T-cell (primary cell): ENCODE results near the gene CTSS. TPM values are rescaled to one million over a fixed set of nuclear protein-coding genes. Genes with fewer than 3 reads are reported as not detected.
"Not testable (repeated sequence)": the region's sequence is repeated elsewhere in the genome, so short reads cannot be mapped to it uniquely, and the experiment has no call there.

Experiments
- ATAC-seq, 4 experiments: fragments of 200-7000 bp in 3 of 4; fragments of 150-1000 bp in 1 of 4; cut with Tn5 transposase; replicated peaks in 1 of 4; 1 replicate in 3 of 4; 2 replicates in 1 of 4; pipeline ENCODE4 v1.10.0; 2021; ENCODE audit warnings: moderate library complexity in 3 of 4, mild to moderate bottlenecking in 2 of 4, moderate number of reproducible peaks in 1 of 4
- CTCF ChIA-PET, 2 donors: fragments of 300-600 bp; sonication (Branson Sonifier 250); formaldehyde crosslinking; loops; one replicate each; lab custom pipeline; 2022; ENCODE audit warnings: antibody characterized with exemption in 2 of 2; lab: Charles Lee
- POLR2A ChIA-PET, 2 donors: fragments of 300-600 bp; sonication (Branson Sonifier 250); formaldehyde crosslinking; loops; one replicate each; lab custom pipeline; 2022; ENCODE audit warnings: antibody characterized with exemption in 2 of 2; lab: Charles Lee
- DNase-seq, 35 experiments: peaks; one replicate each; pipeline versions ENCODE4 v3.0.0 to v3.0.0-alpha.2; 2013 to 2023
- H3K27ac ChIP-seq: one replicate; pipeline ENCODE4 v1.5.1; 2013; ENCODE audit warnings: low read length
- H3K27me3 ChIP-seq, 2 experiments: replicated peaks in 1 of 2; 1 replicate in 1 of 2; 2 replicates in 1 of 2; pipeline versions ENCODE4 v1.6.1 to v1.7.0; 2013; ENCODE audit warnings: low read length in 1 of 2, mixed read lengths in 1 of 2; ENCODE audit not compliant: control insufficient read depth in 2 of 2, insufficient read depth in 2 of 2; ENCODE audit errors: extremely low read depth in 1 of 2
- H3K36me3 ChIP-seq, 2 donors: 1 replicate in 1 of 2; 2 replicates in 1 of 2; pipeline versions ENCODE4 v1.6.1 to v1.7.0; 2013; ENCODE audit warnings: low read length in 1 of 2; ENCODE audit not compliant: control insufficient read depth in 2 of 2, insufficient read depth in 1 of 2; ENCODE audit errors: extremely low read depth in 1 of 2
- H3K4me1 ChIP-seq, 2 experiments: 1 replicate in 1 of 2; 2 replicates in 1 of 2; pipeline versions ENCODE4 v1.6.1 to v1.7.0; 2013; ENCODE audit warnings: low read length in 2 of 2, mixed read lengths in 1 of 2; ENCODE audit not compliant: insufficient read depth in 2 of 2, control insufficient read depth in 1 of 2; ENCODE audit errors: extremely low read depth in 1 of 2
- H3K4me3 ChIP-seq, 2 donors: 1 replicate in 1 of 2; 2 replicates in 1 of 2; pipeline versions ENCODE4 v1.5.1 to v1.7.0; 2013; ENCODE audit warnings: mild to moderate bottlenecking in 2 of 2, low read length in 1 of 2, moderate library complexity in 1 of 2; ENCODE audit not compliant: control insufficient read depth in 1 of 2; ENCODE audit errors: extremely low read depth in 1 of 2
- H3K9me3 ChIP-seq: 2 replicates; pipeline ENCODE4 v1.7.0; 2013
- H3K27ac Mint-ChIP-seq, 2 donors: one replicate each; pipeline ENCODE4 v1.8.0; 2020 to 2021; ENCODE audit warnings: mild to moderate bottlenecking in 2 of 2, mixed read lengths in 2 of 2
- H3K27me3 Mint-ChIP-seq, 2 donors: one replicate each; pipeline ENCODE4 v1.8.0; 2021 to 2022; ENCODE audit warnings: mixed read lengths in 2 of 2
- H3K36me3 Mint-ChIP-seq: one replicate; pipeline ENCODE4 v1.8.0; 2021; ENCODE audit warnings: mixed read lengths
- H3K4me1 Mint-ChIP-seq, 3 donors: one replicate each; pipeline ENCODE4 v1.8.0; 2020 to 2022; ENCODE audit warnings: mixed read lengths in 3 of 3, mild to moderate bottlenecking in 1 of 3
- H3K4me3 Mint-ChIP-seq, 3 donors: one replicate each; pipeline ENCODE4 v1.8.0; 2020 to 2022; ENCODE audit warnings: mild to moderate bottlenecking in 3 of 3, mixed read lengths in 3 of 3, moderate library complexity in 3 of 3
- H3K9me3 Mint-ChIP-seq, 3 donors: one replicate each; pipeline ENCODE4 v1.8.0; 2020 to 2022; ENCODE audit warnings: mixed read lengths in 3 of 3
- WGBS: methylation state at CpG from one replicate; pipeline ENCODE4 v1.1.5; 2013; ENCODE audit warnings: missing lambda C conversion rate; ENCODE audit not compliant: insufficient coverage; 5-methylcytosine and 5-hydroxymethylcytosine counted together
- total RNA-seq, 35 experiments: library from RNA in 6 of 35; stranded (reverse) in 6 of 35; fragments of 120-200 nt in 1 of 35; gene quantifications; one replicate each; pipeline versions ENCODE4 v1.2.1 to v1.2.4 and lab custom pipeline; 2013 to 2026

Gene CTSS
- total RNA-seq, 5 donors from 2014 or later (not counting 1 experiment from before 2014, with no cell fraction given), result 72.4 to 94.7 (median 92.9) TPM

DNA sequence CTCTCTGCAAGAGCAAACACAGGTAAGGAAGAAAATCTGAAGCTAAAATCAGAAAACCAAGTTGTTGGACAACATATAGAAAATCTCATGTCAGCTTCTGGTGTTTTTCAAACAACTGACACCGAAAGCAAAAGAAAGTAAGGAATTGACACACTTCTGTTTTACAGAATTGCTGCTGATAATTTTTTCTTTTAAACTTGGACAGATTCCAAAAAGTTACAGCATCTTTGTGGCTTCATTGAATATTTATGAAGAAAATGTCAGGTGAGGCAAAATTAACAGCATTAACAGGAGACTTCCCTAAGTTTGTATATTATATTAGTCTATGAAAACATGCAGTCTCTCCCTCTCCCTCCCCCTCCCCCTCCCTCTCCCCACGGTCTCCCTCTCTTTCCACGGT is 14.9 kb upstream of the CTSS start:
- ATAC-seq, result no peak

DNA sequence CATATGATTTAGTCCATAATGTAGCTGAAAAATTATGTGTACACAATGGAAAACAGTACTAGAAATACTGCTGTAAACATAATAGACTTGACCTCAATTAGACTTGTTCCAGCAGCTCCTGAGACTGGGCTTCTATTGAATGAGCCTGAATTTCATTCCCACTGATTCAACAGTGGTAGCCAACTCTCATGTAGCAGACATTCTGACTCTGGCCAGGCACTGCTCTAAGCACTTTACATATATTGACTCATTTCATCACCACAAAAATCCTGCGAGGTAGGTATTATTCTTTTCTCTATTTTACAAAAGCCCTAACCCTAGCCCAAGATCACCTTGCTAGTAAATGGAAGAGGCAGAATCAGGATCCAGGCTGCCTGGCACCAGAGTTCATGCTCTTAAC is 12.8 kb upstream of the CTSS start:
- ATAC-seq (no peak), DNase-seq (no peak)
- Mint-ChIP-seq H3K4me3 (no peak overlapping the region), H3K36me3 (no peaks in the 10 kb centered on the region), H3K9me3 (no peaks in the 10 kb centered on the region), H3K27ac (no peak overlapping the region), H3K27me3 (no peaks in the 10 kb centered on the region), H3K4me1 (peaks cover 6 to 9% (median 9%) of the 10 kb centered on the region in 3 donors)
- no peaks in the 10 kb centered on the region for H3K36me3 ChIP-seq
- H3K27me3 ChIP-seq, result peaks cover 0 to 4% of the 10 kb centered on the region in 2 experiments
- H3K4me1 ChIP-seq, result no peaks in the 10 kb centered on the region
- no peaks in the 10 kb centered on the region for H3K9me3 ChIP-seq
- POLR2A ChIA-PET, result no interaction called here
- no peak overlapping the region for H3K4me3 ChIP-seq
- CTCF ChIA-PET, result interaction anchor here in 1 of 2 donors (0.5 kb wide), 1 partner anchor 8 kb away, joined by 3 read pairs; no protein-coding TSS in a partner anchor
- no CpG with 5 or more reads among the region's 1 CpG for WGBS
- no peak overlapping the region for H3K27ac ChIP-seq

More for the DNA sequence above, 14.9 kb upstream of the CTSS start:
- Mint-ChIP-seq H3K27me3 (no peaks in the 10 kb centered on the region), H3K27ac (no peak overlapping the region), H3K36me3 (no peaks in the 10 kb centered on the region), H3K4me3 (no peak overlapping the region), H3K9me3 (no peaks in the 10 kb centered on the region), H3K4me1 (peaks cover 6 to 9% (median 9%) of the 10 kb centered on the region in 3 donors)
- no peaks in the 10 kb centered on the region for H3K36me3 ChIP-seq
- no peak for DNase-seq
- no peaks in the 10 kb centered on the region for H3K4me1 ChIP-seq
- H3K27ac ChIP-seq, result no peak overlapping the region
- no peak overlapping the region for H3K4me3 ChIP-seq
- ChIA-PET CTCF (no interaction called here), POLR2A (no interaction called here)
- no peaks in the 10 kb centered on the region for H3K9me3 ChIP-seq
- H3K27me3 ChIP-seq, result no peaks in the 10 kb centered on the region
- 100% methylated on average over 1 of the region's 3 CpGs for WGBS

DNA sequence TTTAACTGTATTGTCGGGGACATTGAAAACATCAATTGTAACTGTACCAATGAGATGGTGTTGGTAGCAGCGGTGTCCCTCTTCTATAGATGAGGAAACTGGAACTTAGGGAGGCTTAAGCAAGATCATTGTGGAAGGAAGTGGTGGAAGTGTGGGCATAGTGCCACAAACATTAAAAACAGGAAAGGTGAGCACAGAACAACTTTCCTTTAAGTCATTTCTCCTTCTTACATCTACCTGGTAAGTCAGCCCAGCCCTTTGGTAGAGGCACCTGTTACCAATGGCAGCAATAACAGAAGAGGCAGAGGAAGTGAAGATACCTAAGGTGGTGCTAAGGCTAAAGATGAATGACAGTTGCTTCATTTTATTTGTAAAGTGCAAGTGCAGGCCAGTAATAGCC is 12.0 kb upstream of the CTSS start:
- WGBS, result 88% methylated on average over 1 of the region's 2 CpGs
- Histone ChIP-seq H3K36me3 (no peaks in the 10 kb centered on the region), H3K4me3 (no peak overlapping the region), H3K9me3 (no peaks in the 10 kb centered on the region), H3K27me3 (peaks cover 0 to 4% of the 10 kb centered on the region in 2 experiments), H3K27ac (no peak overlapping the region), H3K4me1 (no peaks in the 10 kb centered on the region)
- no peaks in the 10 kb centered on the region for H3K9me3 Mint-ChIP-seq
- ATAC-seq, result no peak
- POLR2A ChIA-PET, result interaction anchor here in 1 of 2 donors (0.6 kb wide), 1 partner anchor 1186 kb away, joined by 3 read pairs; no protein-coding TSS in a partner anchor
- peaks cover 6 to 9% (median 9%) of the 10 kb centered on the region in 3 donors for H3K4me1 Mint-ChIP-seq
- no peak for DNase-seq
- no peaks in the 10 kb centered on the region for H3K27me3 Mint-ChIP-seq
- CTCF ChIA-PET, result no interaction called here
- no peak overlapping the region for H3K4me3 Mint-ChIP-seq
- no peak overlapping the region for H3K27ac Mint-ChIP-seq
- no peaks in the 10 kb centered on the region for H3K36me3 Mint-ChIP-seq

DNA sequence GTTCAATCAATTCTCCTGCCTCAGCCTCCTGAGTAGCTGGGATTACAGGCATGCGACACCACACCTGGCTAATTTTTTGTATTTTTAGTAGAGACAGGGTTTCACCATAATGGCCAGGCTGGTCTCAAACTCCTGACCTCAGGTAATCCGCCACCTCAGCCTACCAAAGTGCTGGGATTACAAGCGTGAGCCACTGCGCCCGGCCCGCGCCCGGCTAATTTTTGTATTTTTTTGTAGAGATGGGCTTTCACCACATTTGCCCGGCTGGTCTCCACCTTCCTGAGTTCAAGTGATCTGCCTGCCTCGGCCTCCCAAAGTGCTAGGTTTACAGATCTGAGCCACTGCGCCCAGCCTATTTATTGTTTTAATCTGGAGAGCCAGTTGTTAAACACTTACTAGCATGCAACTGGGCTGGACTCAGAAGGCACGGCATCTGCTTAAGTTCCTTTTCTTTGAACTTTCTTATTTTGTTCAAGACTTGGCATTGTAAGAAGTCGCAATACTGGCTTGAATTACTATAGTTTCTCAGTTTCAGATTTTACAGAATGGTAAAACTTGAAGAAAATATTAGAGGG is 10.4 kb upstream of the CTSS start:
- H3K4me1 ChIP-seq, H3K27me3 Mint-ChIP-seq, H3K27ac Mint-ChIP-seq, H3K27me3 ChIP-seq, H3K4me3 ChIP-seq, POLR2A ChIA-PET, H3K9me3 Mint-ChIP-seq, DNase-seq, H3K4me3 Mint-ChIP-seq, H3K9me3 ChIP-seq, H3K36me3 Mint-ChIP-seq, H3K36me3 ChIP-seq, ATAC-seq, H3K27ac ChIP-seq, CTCF ChIA-PET: not testable (repeated sequence)
- WGBS, result 97% methylated on average over 6 of the region's 13 CpGs
- H3K4me1 Mint-ChIP-seq, result peaks cover 14 to 19% (median 18%) of the 10 kb centered on the region in 3 donors

DNA sequence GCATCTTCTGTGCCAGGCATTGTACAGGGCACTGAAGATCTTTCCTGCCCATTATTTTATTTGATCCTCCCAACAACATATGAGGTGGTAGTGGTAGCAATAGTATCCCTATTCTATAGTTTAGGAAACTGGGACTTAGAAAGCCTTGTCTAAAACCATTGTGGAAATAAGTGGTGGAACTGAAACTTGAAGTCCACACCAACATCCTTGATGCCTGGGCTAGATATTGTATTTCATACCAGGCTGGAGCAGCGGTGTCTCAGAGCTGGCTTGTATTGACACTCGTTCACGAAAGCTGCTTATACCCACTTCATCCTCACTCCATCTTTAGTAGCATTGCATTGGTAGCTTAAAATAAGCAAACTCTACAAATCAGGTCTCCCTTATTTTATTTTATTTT is 9.7 kb upstream of the CTSS start:
- Histone ChIP-seq H3K4me3 (no peak overlapping the region), H3K36me3 (no peaks in the 10 kb centered on the region), H3K4me1 (peaks cover 9% of the 10 kb centered on the region in 2 experiments), H3K27me3 (peaks cover 0 to 4% of the 10 kb centered on the region in 2 experiments), H3K27ac (no peak overlapping the region), H3K9me3 (no peaks in the 10 kb centered on the region)
- Mint-ChIP-seq H3K4me3 (no peak overlapping the region), H3K27ac (no peak overlapping the region), H3K27me3 (no peaks in the 10 kb centered on the region), H3K4me1 (peaks cover 21 to 26% (median 24%) of the 10 kb centered on the region in 3 donors), H3K36me3 (no peaks in the 10 kb centered on the region), H3K9me3 (no peaks in the 10 kb centered on the region)
- ChIA-PET CTCF (interaction anchor here in 1 of 2 donors (0.6 kb wide), 1 partner anchor 16 kb away, joined by 13 read pairs; no protein-coding TSS in a partner anchor), POLR2A (no interaction called here)
- 96% methylated on average over 3 of the region's 3 CpGs for WGBS
- no peak for DNase-seq
- no peak for ATAC-seq

DNA sequence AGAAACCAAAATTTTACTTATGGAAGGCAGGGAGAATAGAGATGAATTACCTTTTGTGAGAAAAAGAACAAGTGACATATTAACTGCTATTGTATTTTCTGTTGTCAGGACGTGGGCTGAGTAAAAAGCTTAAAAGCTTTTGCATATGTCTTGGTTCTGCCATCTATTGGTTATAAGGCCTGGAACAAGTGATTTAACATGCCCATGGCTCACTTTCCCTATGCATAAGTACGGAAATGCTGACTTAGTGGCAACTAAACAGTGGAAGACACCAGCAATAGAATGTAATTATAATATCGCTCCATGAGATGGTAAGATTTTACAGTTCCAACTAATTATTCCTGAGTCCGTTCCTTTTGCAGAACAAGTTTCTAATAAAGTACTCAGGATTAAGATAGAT is 6.7 kb upstream of the CTSS start:
- no peaks in the 10 kb centered on the region for H3K27me3 Mint-ChIP-seq
- no peaks in the 10 kb centered on the region for H3K36me3 ChIP-seq
- CTCF ChIA-PET, result no interaction called here
- peaks cover 0 to 4% of the 10 kb centered on the region in 2 experiments for H3K27me3 ChIP-seq
- no peak for DNase-seq
- POLR2A ChIA-PET, result no interaction called here
- H3K36me3 Mint-ChIP-seq, result no peaks in the 10 kb centered on the region
- H3K9me3 Mint-ChIP-seq, result no peaks in the 10 kb centered on the region
- ATAC-seq, result no peak
- no peak overlapping the region for H3K27ac ChIP-seq
- H3K27ac Mint-ChIP-seq, result no peak overlapping the region
- no peak overlapping the region for H3K4me3 ChIP-seq
- H3K4me1 ChIP-seq, result peaks cover 9% of the 10 kb centered on the region in 2 experiments
- H3K4me3 Mint-ChIP-seq, result no peak overlapping the region
- peaks cover 17 to 21% (median 19%) of the 10 kb centered on the region in 3 donors for H3K4me1 Mint-ChIP-seq
- WGBS, result 67% methylated on average over 1 of the region's 4 CpGs
- H3K9me3 ChIP-seq, result no peaks in the 10 kb centered on the region
